IMR-90 (cell line): ENCODE results near the gene SPATA33. TPM values are rescaled to one million over a fixed set of nuclear protein-coding genes. Genes with fewer than 3 reads are reported as not detected.

ENCODE experiments used
- ATAC-seq: fragments of 200-7000 bp; cut with Tn5 transposase; 2 replicates; pipeline ENCODE4 v1.9.1; 2020; ENCODE audit warnings: low read depth, mild to moderate bottlenecking, moderate library complexity
- BruUV-seq: library from RNA; stranded (reverse); fragments of 400-500 nt; replicated peaks from 2 replicates; lab custom pipeline; 2021; lab: Mats Ljungman, UMichigan
- CTCF ChIA-PET: fragments of 300-600 bp; formaldehyde crosslinking; extraction: SDS; loops from one replicate; lab custom pipeline; 2021; ENCODE audit warnings: antibody characterized with exemption; lab: Yijun Ruan, JAX
- POLR2A ChIA-PET: fragments of 300-600 bp; sonication (Branson Sonifier 250); formaldehyde crosslinking; loops from one replicate; lab custom pipeline; 2022; ENCODE audit warnings: antibody characterized with exemption; ENCODE audit not compliant: unreplicated experiment; lab: Charles Lee
- DNase-seq: peaks from one replicate; pipeline ENCODE4 v3.0.0; 2013
- H2AFZ ChIP-seq: replicated peaks from 2 replicates; pipeline ENCODE3; 2013; ENCODE audit warnings: low read length, mild to moderate bottlenecking; ENCODE audit not compliant: poor library complexity
- H2AK5ac ChIP-seq: 2 replicates; pipeline ENCODE4 v1.6.1; 2013; ENCODE audit warnings: low read depth, low read length, inconsistent platforms
- H2AK9ac ChIP-seq: replicated peaks from 2 replicates; pipeline ENCODE3; 2013; ENCODE audit warnings: mild to moderate bottlenecking, low read depth, low read length, moderate library complexity; ENCODE audit not compliant: poor library complexity
- H2BK120ac ChIP-seq: 2 replicates; pipeline ENCODE4 v1.6.1; 2013; ENCODE audit warnings: low read depth, low read length, inconsistent platforms
- H2BK15ac ChIP-seq: 3 replicates; pipeline ENCODE4 v1.6.1; 2013; ENCODE audit warnings: low read depth, low read length, inconsistent platforms
- H2BK20ac ChIP-seq: 2 replicates; pipeline ENCODE4 v1.6.1; 2013; ENCODE audit warnings: low read depth, mild to moderate bottlenecking, inconsistent platforms, low read length, moderate library complexity
- H2BK5ac ChIP-seq: 2 replicates; pipeline ENCODE4 v1.6.1; 2013; ENCODE audit warnings: mild to moderate bottlenecking, low read depth, low read length, inconsistent platforms; ENCODE audit not compliant: poor library complexity, severe bottlenecking
- H3K14ac ChIP-seq: replicated peaks from 2 replicates; pipeline ENCODE4 v1.6.1; 2013; ENCODE audit warnings: low read depth, low read length, inconsistent platforms
- H3K18ac ChIP-seq: 2 replicates; pipeline ENCODE4 v1.6.1; 2013; ENCODE audit warnings: low read depth, low read length, control low read depth
- H3K23ac ChIP-seq: 2 replicates; pipeline ENCODE4 v1.6.1; 2013; ENCODE audit warnings: low read depth, low read length, inconsistent platforms
- H3K27ac ChIP-seq: 2 replicates; pipeline ENCODE4 v1.5.1; 2013; ENCODE audit warnings: mild to moderate bottlenecking, control low read depth, low read length; ENCODE audit not compliant: insufficient read depth
- H3K27me3 ChIP-seq: 2 replicates; pipeline ENCODE4 v1.6.1; 2013; ENCODE audit warnings: low read length; ENCODE audit not compliant: control insufficient read depth, insufficient read depth
- H3K36me3 ChIP-seq: 2 replicates; pipeline ENCODE4 v1.6.1; 2013; ENCODE audit warnings: low read length, mixed read lengths; ENCODE audit not compliant: control insufficient read depth, insufficient read depth
- H3K4ac ChIP-seq: 2 replicates; pipeline ENCODE4 v1.6.1; 2013; ENCODE audit warnings: low read depth, low read length, inconsistent platforms
- H3K4me1 ChIP-seq: 2 replicates; pipeline ENCODE4 v1.6.1; 2013; ENCODE audit warnings: low read length, mixed read lengths; ENCODE audit not compliant: control insufficient read depth, insufficient read depth
- H3K4me2 ChIP-seq: 2 replicates; pipeline ENCODE4 v1.6.1; 2013; ENCODE audit warnings: low read depth, mild to moderate bottlenecking, control low read depth, low read length, moderate library complexity
- H3K4me3 ChIP-seq: 2 replicates; pipeline ENCODE4 v1.5.1; 2013; ENCODE audit warnings: low read depth, mild to moderate bottlenecking, control low read depth, low read length, moderate library complexity; ENCODE audit not compliant: insufficient read depth
- H3K56ac ChIP-seq: 2 replicates; pipeline ENCODE4 v1.6.1; 2013; ENCODE audit warnings: low read length, inconsistent platforms; ENCODE audit not compliant: insufficient read depth; ENCODE audit errors: extremely low read depth
- H3K79me1 ChIP-seq, 2 experiments: 2 replicates each; pipeline ENCODE4 v1.6.1; 2013; ENCODE audit warnings: low read length in 2 of 2, inconsistent platforms in 1 of 2, low read depth in 1 of 2
- H3K9ac ChIP-seq: 2 replicates; pipeline ENCODE4 v1.6.1; 2013; ENCODE audit warnings: low read depth, low read length, control low read depth
- H3K9me1 ChIP-seq: 2 replicates; pipeline ENCODE4 v1.6.1; 2013; ENCODE audit warnings: low read length, inconsistent platforms; ENCODE audit not compliant: insufficient read depth
- H3K9me3 ChIP-seq: 2 replicates; pipeline ENCODE4 v1.6.1; 2013; ENCODE audit warnings: low read length; ENCODE audit not compliant: control insufficient read depth, insufficient read depth
- H4K20me1 ChIP-seq: 2 replicates; pipeline ENCODE4 v1.6.1; 2013; ENCODE audit warnings: low read length, inconsistent platforms; ENCODE audit not compliant: insufficient read depth
- H4K5ac ChIP-seq: 2 replicates; pipeline ENCODE4 v1.6.1; 2013; ENCODE audit warnings: mild to moderate bottlenecking, low read depth, low read length, control low read depth
- H4K8ac ChIP-seq, 2 experiments: 2 replicates each; pipeline ENCODE4 v1.6.1; 2013; ENCODE audit warnings: low read depth in 2 of 2, low read length in 2 of 2, control low read depth in 1 of 2, inconsistent platforms in 1 of 2
- H4K91ac ChIP-seq: 2 replicates; pipeline ENCODE4 v1.6.1; 2013; ENCODE audit warnings: low read depth, low read length, inconsistent platforms; ENCODE audit not compliant: insufficient read depth
- BHLHE40 ChIP-seq: fragments of 150-350 bp; IDR thresholded peaks from 2 replicates; pipeline ENCODE4 v1.6.1; 2016; ENCODE audit warnings: mild to moderate bottlenecking, low read depth, low read length
- CEBPB ChIP-seq: IDR thresholded peaks from 2 replicates; pipeline ENCODE4 v1.6.1; 2012; ENCODE audit warnings: low read depth, low read length, improper control_type of control experiment
- CHD1 ChIP-seq: IDR thresholded peaks from 2 replicates; pipeline ENCODE4 v1.6.1; 2012; ENCODE audit warnings: low read depth, low read length, improper control_type of control experiment
- CTCF ChIP-seq: conservative IDR thresholded peaks from 2 replicates; pipeline ENCODE4 v1.5.1; 2012; ENCODE audit warnings: mild to moderate bottlenecking, low read depth, low read length, improper control_type of control experiment
- ELK1 ChIP-seq: fragments of 150-350 bp; IDR thresholded peaks from 2 replicates; pipeline ENCODE4 v1.6.1; 2016; ENCODE audit warnings: low read depth, mild to moderate bottlenecking, low read length, moderate library complexity, borderline replicate concordance
- FOS ChIP-seq: fragments of 150-350 bp; IDR thresholded peaks from 2 replicates; pipeline ENCODE4 v1.6.1; 2016; ENCODE audit warnings: low read depth, low read length
- MAFK ChIP-seq: IDR thresholded peaks from 2 replicates; pipeline ENCODE4 v1.6.1; 2012; ENCODE audit warnings: low read depth, low read length, improper control_type of control experiment
- MXI1 ChIP-seq: IDR thresholded peaks from 2 replicates; pipeline ENCODE4 v1.6.1; 2012; ENCODE audit warnings: low read depth, mild to moderate bottlenecking, low read length, moderate library complexity, borderline replicate concordance
- NFE2L2 ChIP-seq: fragments of 150-350 bp; IDR thresholded peaks from 2 replicates; pipeline ENCODE4 v1.6.1; 2016; ENCODE audit warnings: low read depth, mild to moderate bottlenecking, low read length
- POLR2A ChIP-seq: IDR thresholded peaks from 2 replicates; pipeline ENCODE4 v1.6.1; 2012; ENCODE audit warnings: mild to moderate bottlenecking, low read depth, low read length
- RAD21 ChIP-seq: IDR thresholded peaks from 2 replicates; pipeline ENCODE4 v1.6.1; 2012; ENCODE audit warnings: low read length, improper control_type of control experiment
- RCOR1 ChIP-seq: IDR thresholded peaks from 2 replicates; pipeline ENCODE4 v1.6.1; 2012; ENCODE audit warnings: mild to moderate bottlenecking, low read length, improper control_type of control experiment; ENCODE audit not compliant: insufficient replicate concordance
- RFX5 ChIP-seq: IDR thresholded peaks from 2 replicates; pipeline ENCODE4 v1.8.0; 2012; ENCODE audit warnings: low read depth, mild to moderate bottlenecking, low read length, moderate library complexity
- SMC3 ChIP-seq: fragments of 150-350 bp; IDR thresholded peaks from 2 replicates; pipeline ENCODE4 v1.6.1; 2016; ENCODE audit warnings: low read depth, mild to moderate bottlenecking, antibody characterized with exemption, low read length, moderate library complexity
- WGBS, 2 experiments: methylation state at CpG; one replicate each; pipeline versions ENCODE4 v1.1.5 to v1.1.7; 2013; ENCODE audit warnings: missing lambda C conversion rate in 2 of 2; ENCODE audit not compliant: insufficient read length in 1 of 2; ENCODE audit errors: extremely low coverage in 2 of 2; 5-methylcytosine and 5-hydroxymethylcytosine counted together
- dilution Hi-C: fragments of 300-500 bp; cut with HindIII; formaldehyde crosslinking; loops from one replicate; pipeline ENCODE4 v1.14.3; 2018; ENCODE audit warnings: low sequenced_read_pairs; ENCODE audit not compliant: unreplicated experiment
- in situ Hi-C: fragments of 300-500 bp; cut with MboI; formaldehyde crosslinking; loops from 3 replicates; pipeline ENCODE4 v1.14.3; 2019; ENCODE audit warnings: low sequenced_read_pairs, inconsistent platforms, mixed read lengths
- intact Hi-C: fragments of 100-400 bp; cut with micrococcal nuclease; formaldehyde crosslinking; loops from 2 replicates; pipeline ENCODE4 v1.10.0; 2022
- polyA plus RNA-seq, 3 experiments: library from polyadenylated mRNA; depleted of rRNA; stranded (reverse); fragments of >200 nt; gene quantifications; 2 replicates each; pipeline ENCODE4 v1.2.3, GENCODE V29; 2012; ENCODE audit warnings: low replicate concordance in 1 of 3
- total RNA-seq: library from RNA; depleted of rRNA; stranded (reverse); fragments of >200 nt; gene quantifications from 2 replicates; pipeline ENCODE4 v1.2.3, GENCODE V29; 2012
- TF ChIP-seq, protein P1 (sequence below): fragments of 150-350 bp; IDR thresholded peaks from 2 replicates; pipeline ENCODE4 v1.6.1; 2017; ENCODE audit warnings: mild to moderate bottlenecking, antibody characterized with exemption, low read length, low read depth

SPATA33 gene
- total and polyA plus RNA-seq, 2 of the 4 experiments (the other 2 are of a cell fraction) = 0.90 to 3.4 TPM

DNA sequence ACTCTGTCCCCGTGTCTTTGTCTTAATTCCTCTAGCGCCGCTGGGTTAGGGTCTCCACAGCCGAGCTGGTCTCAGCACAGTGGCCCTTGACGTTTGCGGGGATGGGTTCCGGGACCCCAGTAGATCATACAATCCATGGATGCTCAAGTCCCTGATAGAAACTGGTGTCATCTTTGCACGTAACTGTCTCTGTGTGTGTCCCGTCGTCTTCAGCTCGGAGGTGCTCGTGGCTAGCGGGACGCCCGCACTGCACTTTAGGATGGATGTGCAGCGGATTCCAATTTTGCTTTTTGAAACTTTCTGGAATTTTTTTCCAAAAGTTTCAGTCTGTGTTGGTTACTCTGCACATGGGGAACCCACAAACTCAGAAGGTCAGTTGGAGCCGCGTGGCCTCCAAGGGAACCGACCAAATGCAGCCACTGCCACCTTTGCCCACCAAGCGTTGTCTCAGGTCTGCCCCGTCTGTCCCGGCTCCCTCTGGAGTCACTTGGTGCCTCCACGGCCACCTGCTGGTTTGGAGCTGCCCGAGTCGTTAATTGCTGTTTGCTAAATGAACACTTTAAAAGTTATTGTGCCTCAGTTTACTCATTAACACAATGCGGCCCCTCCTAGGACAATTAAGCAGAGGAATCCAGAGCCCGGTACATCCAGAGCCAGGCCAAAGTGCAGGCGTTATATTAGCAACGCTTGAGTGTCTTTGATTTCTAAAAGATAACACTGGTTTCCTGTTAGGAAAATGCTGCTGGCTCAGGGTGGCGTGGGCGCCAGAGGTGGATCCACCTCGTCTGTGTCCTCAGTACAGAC, 49.5 kb upstream of the SPATA33 start:
- Histone ChIP-seq H2BK120ac (no peak overlapping the region), H3K4me3 (no peak overlapping the region), H4K20me1 (peaks cover 6% of the 10 kb centered on the region; the same call in 1 of the 2 replicates), H2BK20ac (no peak overlapping the region; the same call in 1 of the 2 replicates), H3K4ac (no peak overlapping the region), H2BK15ac (no peak overlapping the region), H3K4me2 (no peak overlapping the region), H2BK5ac (no peak overlapping the region), H3K9me3 (no peaks in the 10 kb centered on the region), H3K36me3 (no peaks in the 10 kb centered on the region), H2AK9ac (no peak overlapping the region), H2AK5ac (no peak overlapping the region), H4K8ac (no peak overlapping the region), H4K5ac (no peak overlapping the region), H3K79me1 (no peaks in the 10 kb centered on the region), H3K18ac (no peak overlapping the region), H3K4me1 (no peaks in the 10 kb centered on the region; the same call in 1 of the 2 replicates), H4K91ac (no peak overlapping the region), H3K14ac (no peak overlapping the region), H2AFZ (no peak overlapping the region), H3K23ac (no peak overlapping the region), H3K9me1 (peaks cover 3% of the 10 kb centered on the region; the same call in 1 of the 2 replicates), H3K9ac (no peak overlapping the region), H3K27ac (no peak overlapping the region), H3K27me3 (peaks cover 4% of the 10 kb centered on the region; the same call in 1 of the 2 replicates), H3K56ac (no peak overlapping the region)
- DNase-seq = no peak
- dilution Hi-C loops = no loop called here
- WGBS, 2 experiments = 86% methylated on average over 23 of the region's 32 CpGs; no CpG with 5 or more reads in 1 of the 2 experiments
- CTCF ChIA-PET = no interaction called here
- in situ Hi-C loops = no loop called here
- no TSS peak for BruUV-seq
- ATAC-seq = no peak
- POLR2A ChIA-PET = no interaction called here
- intact Hi-C loops = no loop called here
- TF ChIP-seq FOS = no peak
- TF ChIP-seq MXI1 = no peak
- TF ChIP-seq MAFK = no peak
- no peak for TF ChIP-seq POLR2A
- no peak for TF ChIP-seq BHLHE40
- TF ChIP-seq NFE2L2 = no peak
- TF ChIP-seq RFX5 = no peak
- no peak for TF ChIP-seq SMC3
- TF ChIP-seq, protein P1, sequence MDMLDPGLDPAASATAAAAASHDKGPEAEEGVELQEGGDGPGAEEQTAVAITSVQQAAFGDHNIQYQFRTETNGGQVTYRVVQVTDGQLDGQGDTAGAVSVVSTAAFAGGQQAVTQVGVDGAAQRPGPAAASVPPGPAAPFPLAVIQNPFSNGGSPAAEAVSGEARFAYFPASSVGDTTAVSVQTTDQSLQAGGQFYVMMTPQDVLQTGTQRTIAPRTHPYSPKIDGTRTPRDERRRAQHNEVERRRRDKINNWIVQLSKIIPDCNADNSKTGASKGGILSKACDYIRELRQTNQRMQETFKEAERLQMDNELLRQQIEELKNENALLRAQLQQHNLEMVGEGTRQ = no peak
- no peak for TF ChIP-seq CEBPB
- TF ChIP-seq ELK1 = no peak
- TF ChIP-seq CHD1 = no peak
- TF ChIP-seq RAD21 = no peak
- TF ChIP-seq RCOR1 = no peak
- TF ChIP-seq CTCF = no peak
